Measurements from ENCODE around the gene SYNGAP1.
A peak's percentile ranks its signal among the peaks of the same experiment; 100 is the strongest.

Gene SYNGAP1

DNA sequence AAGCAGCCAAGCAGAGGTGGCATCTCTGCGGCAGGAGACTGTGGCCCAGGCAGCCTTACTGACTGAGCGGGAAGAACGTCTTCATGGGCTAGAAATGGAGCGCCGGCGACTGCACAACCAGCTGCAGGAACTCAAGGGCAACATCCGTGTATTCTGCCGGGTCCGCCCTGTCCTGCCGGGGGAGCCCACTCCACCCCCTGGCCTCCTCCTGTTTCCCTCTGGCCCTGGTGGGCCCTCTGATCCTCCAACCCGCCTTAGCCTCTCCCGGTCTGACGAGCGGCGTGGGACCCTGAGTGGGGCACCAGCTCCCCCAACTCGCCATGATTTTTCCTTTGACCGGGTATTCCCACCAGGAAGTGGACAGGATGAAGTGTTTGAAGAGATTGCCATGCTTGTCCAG lies 15.0 kb upstream of the SYNGAP1 start:
- DNase-seq (ENCODE audit: low read depth) = no peak

DNA sequence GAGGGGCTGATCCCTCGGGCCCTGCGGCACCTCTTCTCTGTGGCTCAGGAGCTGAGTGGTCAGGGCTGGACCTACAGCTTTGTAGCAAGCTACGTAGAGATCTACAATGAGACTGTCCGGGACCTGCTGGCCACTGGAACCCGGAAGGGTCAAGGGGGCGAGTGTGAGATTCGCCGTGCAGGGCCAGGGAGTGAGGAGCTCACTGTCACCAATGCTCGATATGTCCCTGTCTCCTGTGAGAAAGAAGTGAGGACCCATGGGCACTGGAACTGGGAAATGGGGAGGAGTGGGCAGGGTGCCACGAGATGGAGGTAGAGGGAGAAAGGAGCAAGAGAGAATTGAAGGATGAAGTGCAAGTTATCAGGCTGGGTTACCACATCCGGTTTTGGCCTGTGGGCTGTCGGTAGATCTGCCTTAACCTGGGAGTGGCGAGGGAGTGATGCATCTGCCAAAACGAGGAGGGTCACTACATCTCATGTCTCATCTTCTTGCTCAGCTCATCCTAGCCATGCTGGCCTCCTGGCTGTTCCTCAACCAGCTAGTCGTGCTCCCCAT lies 14.4 kb upstream of the SYNGAP1 start:
- DNase-seq (ENCODE audit: low read depth) = no peak

- DNase-seq (ENCODE audit: low read depth) = no peak
These were observed 13.7 kb upstream of the SYNGAP1 start for GRCh38 chr6:33406126-33406525.

DNA sequence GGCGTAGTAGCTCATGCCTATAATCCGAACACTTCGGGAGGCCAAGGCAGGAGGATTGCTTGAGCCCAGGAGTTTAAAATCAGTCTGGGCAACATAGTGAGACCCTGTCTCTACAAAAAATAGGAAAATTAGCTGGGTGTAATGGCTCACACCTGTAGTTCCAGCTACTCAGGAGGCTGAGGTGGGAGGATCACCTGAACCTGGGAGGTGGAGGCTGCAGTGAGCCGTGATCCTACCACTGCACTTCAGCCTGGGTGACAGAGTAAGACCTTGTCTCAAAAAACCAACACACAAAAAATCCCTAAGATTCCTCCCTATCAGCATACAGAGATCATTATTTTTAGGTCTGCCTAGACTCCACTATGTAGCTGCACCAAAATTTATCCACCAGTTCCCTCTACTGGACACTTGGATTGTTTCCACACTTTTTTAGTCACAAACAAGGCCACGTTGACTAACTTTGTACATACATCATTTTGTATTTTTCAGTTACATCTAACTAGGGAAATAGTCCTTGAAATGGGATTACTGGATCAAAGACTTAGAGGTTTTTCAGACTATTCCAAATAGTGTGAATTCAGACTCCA lies 12.6 kb upstream of the SYNGAP1 start:
- no peak for DNase-seq (ENCODE audit: low read depth)

GRCh38 chr6:33410050-33410710 lies 9.7 kb upstream of the SYNGAP1 start:
- peak; percentile 96 for DNase-seq (ENCODE audit: low read depth)

GRCh38 chr6:33410711-33411631 lies 8.9 kb upstream of the SYNGAP1 start, which contains the start of gene PHF1:
Gene PHF1 (plus strand): TSS chr6:33411014. CDS start chr6:33412264, 1,250 bp downstream.
- DNase-seq (ENCODE audit: low read depth) = peak; percentile 64

DNA sequence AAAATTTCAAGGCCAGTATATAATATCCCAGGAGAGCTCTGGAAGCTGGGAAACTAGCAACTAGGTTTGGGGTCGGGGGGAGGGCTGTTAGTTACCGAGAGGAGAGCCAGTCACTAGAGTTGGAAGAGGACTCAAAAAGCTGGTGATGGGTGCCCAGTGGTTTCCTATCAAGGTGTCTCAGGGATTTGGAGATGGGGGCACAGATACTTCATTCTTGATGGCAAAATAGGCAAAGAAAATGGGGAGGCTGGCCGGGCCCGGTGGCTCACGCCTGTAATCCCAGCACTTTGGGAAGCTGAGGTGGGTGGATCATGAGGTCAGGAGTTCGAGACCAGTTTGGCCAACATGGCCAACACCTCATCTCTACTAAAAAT lies 8.2 kb upstream of the SYNGAP1 start:
- DNase-seq (ENCODE audit: low read depth) = no peak

GRCh38 chr6:33412140-33413009 lies 7.5 kb upstream of the SYNGAP1 start:
- no peak for DNase-seq (ENCODE audit: low read depth)

- DNase-seq (ENCODE audit: low read depth) = no peak
These were observed 6.4 kb upstream of the SYNGAP1 start for GRCh38 chr6:33413241-33414120.

DNA sequence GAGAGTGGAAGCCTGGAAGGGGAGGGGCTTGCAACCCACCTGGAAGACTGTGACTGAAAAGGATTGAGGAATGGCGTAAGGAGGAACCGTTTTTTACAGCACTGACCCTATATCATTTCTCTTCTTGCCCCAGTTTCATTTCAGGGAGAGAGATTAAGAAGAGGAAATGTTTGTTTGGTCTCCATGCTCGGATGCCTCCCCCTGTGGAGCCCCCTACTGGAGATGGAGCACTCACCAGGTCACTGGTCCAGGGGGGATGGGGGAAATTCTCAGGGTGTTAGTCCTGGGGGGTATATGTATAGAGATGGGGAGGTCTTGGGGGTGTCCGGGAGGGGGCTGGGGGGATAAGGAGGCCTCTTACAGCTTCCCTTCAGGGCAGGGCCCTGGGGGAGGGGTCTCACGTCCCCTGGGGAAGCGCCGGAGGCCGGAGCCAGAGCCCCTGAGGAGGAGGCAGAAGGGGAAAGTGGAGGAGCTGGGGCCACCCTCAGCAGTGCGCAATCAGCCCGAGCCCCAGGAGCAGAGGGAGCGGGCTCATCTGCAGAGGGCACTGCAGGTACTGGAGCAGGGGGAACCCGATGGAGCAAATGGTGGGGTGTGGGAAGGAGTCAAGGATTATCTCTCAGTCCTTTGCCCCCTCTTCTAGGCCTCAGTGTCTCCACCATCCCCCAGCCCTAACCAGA lies 5.1 kb upstream of the SYNGAP1 start:
- no peak for DNase-seq (ENCODE audit: low read depth)

DNA sequence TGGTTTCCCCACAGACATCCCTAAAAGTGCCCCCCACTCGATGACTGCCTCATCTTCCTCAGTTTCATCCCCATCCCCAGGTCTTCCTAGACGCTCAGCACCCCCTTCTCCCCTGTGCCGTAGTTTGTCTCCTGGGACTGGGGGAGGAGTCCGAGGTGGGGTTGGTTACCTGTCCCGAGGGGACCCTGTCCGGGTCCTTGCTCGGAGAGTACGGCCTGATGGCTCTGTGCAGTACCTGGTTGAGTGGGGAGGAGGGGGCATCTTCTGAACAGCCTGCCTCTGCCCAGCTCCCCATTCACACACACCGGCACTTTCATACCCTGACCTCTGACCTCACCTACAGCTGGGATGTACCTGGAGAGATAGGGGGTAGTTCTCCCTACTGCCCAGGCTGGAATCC lies 4.0 kb upstream of the SYNGAP1 start:
- no peak for DNase-seq (ENCODE audit: low read depth)

DNA sequence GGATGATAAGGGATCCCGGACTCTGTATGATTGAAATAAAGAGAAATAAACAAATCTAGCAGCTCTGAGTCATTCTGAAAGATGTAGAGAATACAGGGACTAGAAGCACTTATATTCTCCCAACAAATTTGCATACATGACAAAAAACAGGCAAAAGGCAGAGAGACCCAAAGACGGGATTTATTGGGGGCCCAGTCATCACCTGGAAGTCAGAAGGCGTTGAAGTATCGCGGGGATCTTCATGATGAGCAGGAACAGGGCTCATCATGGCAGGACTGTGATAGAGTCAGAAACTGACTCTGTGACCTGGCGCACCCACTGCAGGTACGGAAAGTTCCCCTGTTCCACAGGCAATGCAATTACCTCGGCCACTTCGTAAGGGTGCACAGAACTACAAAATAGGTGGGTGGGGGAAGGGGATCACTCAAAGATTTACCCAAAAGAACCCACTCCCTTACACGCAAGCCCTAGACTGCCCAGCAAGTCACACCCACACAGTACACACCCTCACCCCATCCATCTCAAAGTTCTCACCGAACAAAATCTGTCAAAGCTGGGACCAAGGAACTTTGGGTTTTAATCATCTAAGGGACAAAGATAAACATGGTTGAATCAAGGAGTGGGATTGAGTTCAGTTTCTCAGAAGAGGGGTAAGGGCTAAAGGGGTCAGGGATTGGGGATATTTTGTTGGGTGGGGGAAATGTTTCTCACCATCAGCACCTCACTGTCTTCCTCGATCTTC lies 3.3 kb upstream of the SYNGAP1 start:
- no peak for DNase-seq (ENCODE audit: low read depth)

DNA sequence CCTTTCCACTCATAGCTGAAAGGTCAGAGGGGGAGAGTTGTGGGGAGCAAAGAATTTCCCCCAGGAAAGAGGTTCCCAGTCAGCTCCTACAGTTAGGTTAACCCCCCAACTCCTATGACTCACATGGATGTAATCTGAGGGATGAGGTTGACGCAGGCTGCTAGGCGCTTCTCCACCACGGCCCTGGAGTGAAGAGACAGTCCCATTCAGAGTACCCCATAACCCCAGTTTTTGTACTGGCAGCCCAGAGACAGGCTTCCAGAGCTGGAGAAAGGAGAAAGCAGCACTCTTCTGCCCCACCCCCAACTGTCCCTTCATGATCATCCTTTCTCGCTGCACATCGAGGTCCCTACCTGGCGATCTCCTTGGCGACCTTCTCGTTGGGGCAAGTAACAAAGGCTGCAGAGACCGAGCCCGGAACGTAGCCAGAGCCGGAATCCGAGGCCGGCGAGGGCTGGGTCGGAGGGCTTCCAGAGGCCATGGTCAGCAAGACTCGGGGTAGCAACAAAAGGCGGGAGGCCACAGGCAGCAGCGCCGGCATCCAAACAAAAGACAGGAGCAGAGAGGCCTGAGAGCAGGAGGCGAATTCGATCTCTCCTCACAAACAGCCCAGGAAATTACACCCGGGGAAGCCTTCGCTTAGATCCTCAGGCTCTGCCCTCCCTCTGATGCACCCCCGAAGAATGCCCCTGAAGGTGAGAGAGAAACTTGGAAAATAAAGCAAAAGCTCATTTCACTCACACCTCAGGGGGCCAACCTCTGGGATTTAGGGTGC lies 2.5 kb upstream of the SYNGAP1 start:
- DNase-seq (ENCODE audit: low read depth) = no peak

DNA sequence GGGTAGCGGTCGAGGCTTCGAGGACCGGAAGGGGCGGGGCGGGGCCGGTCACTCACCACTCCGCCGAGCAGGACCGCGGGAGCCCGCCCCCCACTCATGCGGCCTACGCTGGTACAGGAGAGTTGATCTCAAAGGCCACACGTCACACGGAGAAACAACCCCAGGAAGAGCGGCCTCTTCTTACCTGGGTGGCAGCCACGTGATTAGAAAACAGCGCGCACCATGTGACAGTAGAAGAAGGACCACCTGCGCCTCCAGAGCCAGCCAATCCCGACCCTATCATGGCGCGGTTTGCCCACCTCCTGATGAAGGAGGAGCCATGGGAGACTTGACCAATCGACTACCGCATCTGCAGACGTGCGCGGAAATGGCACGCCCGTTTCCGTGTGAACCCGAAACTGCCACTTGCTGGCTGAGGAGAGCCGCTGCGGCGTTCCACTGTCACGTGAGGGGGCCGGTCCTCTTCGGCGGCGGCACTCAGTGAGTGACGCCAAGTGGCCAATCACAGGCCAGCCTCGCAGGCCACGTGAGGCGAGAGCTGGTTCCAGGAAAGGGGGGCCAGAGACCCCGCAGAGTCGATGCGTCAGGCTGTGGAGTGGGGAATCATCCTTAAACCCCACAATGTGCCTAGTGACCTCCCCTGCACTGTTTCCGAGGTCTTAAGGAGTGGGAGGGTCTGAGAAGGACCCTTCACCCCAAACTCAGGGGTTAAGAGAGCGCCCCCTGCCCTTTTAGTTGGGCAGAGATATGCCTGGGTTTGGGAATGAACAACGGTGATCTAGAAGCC lies 1.8 kb upstream of the SYNGAP1 start, which contains the start of gene CUTA:
Gene CUTA (minus strand): TSS at position 205 of the 787 bp plus-strand sequence. CDS start 107 bp downstream, at position 98.
- peak; percentile 99 for DNase-seq (ENCODE audit: low read depth)

GRCh38 chr6:33418690-33419291 lies 1.1 kb upstream of the SYNGAP1 start:
- DNase-seq (ENCODE audit: low read depth) = no peak

DNA sequence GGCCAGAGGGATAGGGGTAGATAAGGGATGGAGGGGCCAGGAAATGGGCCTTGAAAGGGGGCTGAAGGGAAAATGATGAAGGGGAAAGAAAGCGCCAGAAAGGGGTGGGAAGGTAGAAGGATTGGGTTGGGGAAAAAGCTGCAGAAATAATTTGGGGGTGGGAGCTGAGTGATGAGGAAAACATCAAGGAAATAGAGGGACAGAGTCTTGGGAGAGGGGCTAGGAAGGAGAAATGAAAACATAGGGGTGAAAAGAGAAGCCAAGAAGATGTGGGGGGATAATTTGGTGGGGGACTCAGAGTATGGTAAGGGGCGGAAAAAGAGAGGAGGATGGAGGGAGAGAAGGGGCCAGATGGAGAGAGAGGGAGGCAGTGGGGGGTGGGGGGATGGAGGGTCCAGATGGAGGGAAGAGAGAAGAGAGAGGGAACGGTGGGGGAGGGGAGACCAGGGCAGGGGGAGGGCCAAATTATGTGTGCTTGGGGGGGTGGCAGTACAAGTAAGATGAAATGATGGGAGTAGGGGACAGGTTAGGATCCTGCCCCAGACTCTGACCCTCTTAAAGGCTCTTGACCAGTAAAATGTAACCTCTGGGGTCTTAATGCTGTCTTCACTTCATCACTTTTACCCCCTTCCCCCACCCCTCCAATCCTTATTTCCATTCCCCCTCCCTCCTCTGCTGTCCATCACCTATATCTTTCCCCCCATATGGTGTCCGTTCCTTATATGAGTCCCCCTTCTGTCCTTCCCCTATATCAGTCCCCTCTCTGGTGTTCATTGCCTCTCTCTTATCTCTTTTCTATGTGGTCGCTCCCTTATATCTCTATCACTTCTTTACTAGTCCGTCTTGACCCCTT lies 852 bp downstream of the SYNGAP1 start:
- no peak for DNase-seq (ENCODE audit: low read depth)

Measured in stimulated activated CD8-positive, alpha-beta memory T cell treated with anti-CD3 and anti-CD28 coated beads, Interleukin-4, amount 100 ng/mL, for 24 hours (primary cell).